ENCODE measurements around the gene NBPF26.
"Not testable (repeated sequence)": the region's sequence is repeated elsewhere in the genome, so short reads cannot be mapped to it uniquely, and the experiment has no call there.

The NBPF26 gene

GRCh38 chr1:120859615-120860234 is 136.0 kb downstream of the NBPF26 start:
- not testable (repeated sequence) for DNase-seq

- not testable (repeated sequence) for DNase-seq
Measured at GRCh38 chr1:120878206-120878605, 154.5 kb downstream of the NBPF26 start.

DNA sequence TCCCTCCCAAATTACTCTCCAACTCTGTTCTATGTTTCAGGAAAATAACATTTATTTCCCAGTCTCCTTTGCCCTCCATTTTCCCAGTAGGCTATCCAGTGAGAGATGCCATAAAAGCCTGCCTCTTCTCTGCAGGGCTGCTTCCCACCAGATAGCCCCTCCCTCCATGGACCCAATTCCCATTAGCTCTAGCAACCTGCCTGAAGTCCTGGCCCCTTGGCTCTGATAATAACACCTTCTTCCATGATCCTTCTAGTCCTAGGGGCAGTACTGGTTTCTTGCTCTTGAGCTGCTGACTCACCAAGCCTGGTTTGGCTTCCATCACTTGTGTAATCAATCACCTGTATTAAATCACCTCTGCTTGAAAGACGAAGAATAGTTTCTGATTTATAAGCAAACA is 156.3 kb downstream of the NBPF26 start:
- not testable (repeated sequence) for DNase-seq

DNA sequence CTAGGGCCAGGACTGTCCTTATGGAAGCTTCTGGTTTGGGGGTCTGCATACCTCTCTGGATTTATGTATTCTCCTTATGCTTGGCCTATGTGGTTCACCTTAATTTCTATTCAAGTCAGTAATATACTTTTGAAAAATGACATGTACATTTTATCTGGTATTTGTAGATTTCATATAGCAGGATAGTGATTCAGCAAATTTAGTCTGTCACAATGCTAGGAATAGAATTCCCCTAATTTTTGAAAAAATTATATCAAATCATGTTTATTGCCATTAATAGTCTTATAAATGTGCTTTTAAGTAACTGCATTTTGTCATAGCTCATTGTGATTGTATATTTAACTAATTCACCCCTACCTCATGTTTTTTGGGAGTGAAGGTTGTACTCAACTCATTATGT is 158.2 kb downstream of the NBPF26 start:
- DNase-seq = not testable (repeated sequence)

Measured in activated naive CD4-positive, alpha-beta T cell treated with anti-CD3 and anti-CD28 coated beads, Interleukin-2, amount 50 U/mL, for 16 hours (primary cell).